ENCODE results near the gene ALG12.

DNA sequence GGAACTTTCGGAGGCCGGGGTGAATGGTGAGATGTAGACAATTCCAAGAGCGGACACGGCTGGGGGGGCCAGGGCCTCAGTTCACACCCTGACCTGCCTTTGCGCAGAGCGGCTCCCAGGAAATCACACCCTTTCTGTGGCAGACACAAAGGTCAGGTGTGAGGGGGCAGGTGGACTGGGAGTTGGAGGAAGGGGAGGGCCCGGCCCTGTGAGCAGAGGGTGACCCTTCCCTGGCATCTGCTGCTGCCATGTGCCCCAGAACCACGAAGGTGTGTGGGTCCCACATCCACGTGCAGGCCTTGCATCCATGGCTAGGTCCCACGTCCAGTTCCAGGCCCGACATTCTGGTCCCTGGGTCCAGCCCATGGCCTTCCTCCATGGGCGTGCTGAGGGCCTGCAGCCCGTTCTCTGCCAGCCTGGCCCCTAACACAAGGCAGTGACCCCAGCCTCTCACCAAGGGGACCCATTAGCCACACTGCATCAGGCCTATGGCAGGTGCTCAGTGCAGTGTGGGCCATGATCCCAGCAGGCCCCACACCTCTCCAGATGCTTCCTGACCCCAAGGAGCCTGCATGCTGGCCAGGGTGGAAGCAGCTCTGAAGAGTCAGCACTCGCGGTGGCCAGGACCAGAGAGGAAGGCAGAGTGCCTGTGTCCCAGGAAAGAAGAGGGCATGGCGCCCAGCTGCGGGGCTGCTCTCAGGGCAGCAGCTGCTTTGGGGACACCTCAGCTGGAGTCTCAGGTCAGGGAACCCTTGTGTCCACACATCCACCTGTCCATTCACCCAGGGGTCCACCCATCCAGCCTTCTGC is 23.5 kb upstream of the ALG12 start:
- TF ChIP-seq EZH2 (IDR thresholded peaks at IDR 0.05) (no peak), POLR2A (IDR thresholded peaks at IDR 0.05; ENCODE audit: borderline replicate concordance, extremely low read depth, insufficient read depth, insufficient read length) (no peak), CBX3 (IDR thresholded peaks at IDR 0.05; ENCODE audit: low read depth) (no peak), SP1 (IDR thresholded peaks at IDR 0.05; ENCODE audit: low read depth) (no peak), POLR2AphosphoS5 (IDR thresholded peaks at IDR 0.05; ENCODE audit: low read depth, low read length) (no peak), ZNF274 (IDR thresholded peaks at IDR 0.05; ENCODE audit: low read depth, low read length) (no peak), YY1 (IDR thresholded peaks at IDR 0.05; ENCODE audit: extremely low read depth, insufficient replicate concordance, low read depth, low read length) (no peak), RAD21 (IDR thresholded peaks at IDR 0.05; ENCODE audit: low read depth) (no peak)
- TF ChIP-seq, protein P1, sequence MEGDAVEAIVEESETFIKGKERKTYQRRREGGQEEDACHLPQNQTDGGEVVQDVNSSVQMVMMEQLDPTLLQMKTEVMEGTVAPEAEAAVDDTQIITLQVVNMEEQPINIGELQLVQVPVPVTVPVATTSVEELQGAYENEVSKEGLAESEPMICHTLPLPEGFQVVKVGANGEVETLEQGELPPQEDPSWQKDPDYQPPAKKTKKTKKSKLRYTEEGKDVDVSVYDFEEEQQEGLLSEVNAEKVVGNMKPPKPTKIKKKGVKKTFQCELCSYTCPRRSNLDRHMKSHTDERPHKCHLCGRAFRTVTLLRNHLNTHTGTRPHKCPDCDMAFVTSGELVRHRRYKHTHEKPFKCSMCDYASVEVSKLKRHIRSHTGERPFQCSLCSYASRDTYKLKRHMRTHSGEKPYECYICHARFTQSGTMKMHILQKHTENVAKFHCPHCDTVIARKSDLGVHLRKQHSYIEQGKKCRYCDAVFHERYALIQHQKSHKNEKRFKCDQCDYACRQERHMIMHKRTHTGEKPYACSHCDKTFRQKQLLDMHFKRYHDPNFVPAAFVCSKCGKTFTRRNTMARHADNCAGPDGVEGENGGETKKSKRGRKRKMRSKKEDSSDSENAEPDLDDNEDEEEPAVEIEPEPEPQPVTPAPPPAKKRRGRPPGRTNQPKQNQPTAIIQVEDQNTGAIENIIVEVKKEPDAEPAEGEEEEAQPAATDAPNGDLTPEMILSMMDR (IDR thresholded peaks at IDR 0.05 in 2 of 3, conservative IDR thresholded peaks at IDR 0.05 in 1 of 3; ENCODE audit: borderline replicate concordance in 1 of 3, insufficient read depth in 1 of 3, low read depth in 2 of 3, low read length in 2 of 3), result no peak
- TF ChIP-seq, protein P2, sequence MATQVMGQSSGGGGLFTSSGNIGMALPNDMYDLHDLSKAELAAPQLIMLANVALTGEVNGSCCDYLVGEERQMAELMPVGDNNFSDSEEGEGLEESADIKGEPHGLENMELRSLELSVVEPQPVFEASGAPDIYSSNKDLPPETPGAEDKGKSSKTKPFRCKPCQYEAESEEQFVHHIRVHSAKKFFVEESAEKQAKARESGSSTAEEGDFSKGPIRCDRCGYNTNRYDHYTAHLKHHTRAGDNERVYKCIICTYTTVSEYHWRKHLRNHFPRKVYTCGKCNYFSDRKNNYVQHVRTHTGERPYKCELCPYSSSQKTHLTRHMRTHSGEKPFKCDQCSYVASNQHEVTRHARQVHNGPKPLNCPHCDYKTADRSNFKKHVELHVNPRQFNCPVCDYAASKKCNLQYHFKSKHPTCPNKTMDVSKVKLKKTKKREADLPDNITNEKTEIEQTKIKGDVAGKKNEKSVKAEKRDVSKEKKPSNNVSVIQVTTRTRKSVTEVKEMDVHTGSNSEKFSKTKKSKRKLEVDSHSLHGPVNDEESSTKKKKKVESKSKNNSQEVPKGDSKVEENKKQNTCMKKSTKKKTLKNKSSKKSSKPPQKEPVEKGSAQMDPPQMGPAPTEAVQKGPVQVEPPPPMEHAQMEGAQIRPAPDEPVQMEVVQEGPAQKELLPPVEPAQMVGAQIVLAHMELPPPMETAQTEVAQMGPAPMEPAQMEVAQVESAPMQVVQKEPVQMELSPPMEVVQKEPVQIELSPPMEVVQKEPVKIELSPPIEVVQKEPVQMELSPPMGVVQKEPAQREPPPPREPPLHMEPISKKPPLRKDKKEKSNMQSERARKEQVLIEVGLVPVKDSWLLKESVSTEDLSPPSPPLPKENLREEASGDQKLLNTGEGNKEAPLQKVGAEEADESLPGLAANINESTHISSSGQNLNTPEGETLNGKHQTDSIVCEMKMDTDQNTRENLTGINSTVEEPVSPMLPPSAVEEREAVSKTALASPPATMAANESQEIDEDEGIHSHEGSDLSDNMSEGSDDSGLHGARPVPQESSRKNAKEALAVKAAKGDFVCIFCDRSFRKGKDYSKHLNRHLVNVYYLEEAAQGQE (IDR thresholded peaks at IDR 0.05; ENCODE audit: low read depth), result no peak
- TF ChIP-seq, protein P3, sequence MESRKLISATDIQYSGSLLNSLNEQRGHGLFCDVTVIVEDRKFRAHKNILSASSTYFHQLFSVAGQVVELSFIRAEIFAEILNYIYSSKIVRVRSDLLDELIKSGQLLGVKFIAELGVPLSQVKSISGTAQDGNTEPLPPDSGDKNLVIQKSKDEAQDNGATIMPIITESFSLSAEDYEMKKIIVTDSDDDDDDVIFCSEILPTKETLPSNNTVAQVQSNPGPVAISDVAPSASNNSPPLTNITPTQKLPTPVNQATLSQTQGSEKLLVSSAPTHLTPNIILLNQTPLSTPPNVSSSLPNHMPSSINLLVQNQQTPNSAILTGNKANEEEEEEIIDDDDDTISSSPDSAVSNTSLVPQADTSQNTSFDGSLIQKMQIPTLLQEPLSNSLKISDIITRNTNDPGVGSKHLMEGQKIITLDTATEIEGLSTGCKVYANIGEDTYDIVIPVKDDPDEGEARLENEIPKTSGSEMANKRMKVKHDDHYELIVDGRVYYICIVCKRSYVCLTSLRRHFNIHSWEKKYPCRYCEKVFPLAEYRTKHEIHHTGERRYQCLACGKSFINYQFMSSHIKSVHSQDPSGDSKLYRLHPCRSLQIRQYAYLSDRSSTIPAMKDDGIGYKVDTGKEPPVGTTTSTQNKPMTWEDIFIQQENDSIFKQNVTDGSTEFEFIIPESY (IDR thresholded peaks at IDR 0.05; ENCODE audit: extremely low read depth, insufficient replicate concordance, low read length), result no peak
- TF ChIP-seq, protein P4, sequence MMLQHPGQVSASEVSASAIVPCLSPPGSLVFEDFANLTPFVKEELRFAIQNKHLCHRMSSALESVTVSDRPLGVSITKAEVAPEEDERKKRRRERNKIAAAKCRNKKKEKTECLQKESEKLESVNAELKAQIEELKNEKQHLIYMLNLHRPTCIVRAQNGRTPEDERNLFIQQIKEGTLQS (IDR thresholded peaks at IDR 0.05), result no peak
